ENCODE measurements around the gene TERT. TPM values are rescaled to one million over a fixed set of nuclear protein-coding genes. Genes with fewer than 3 reads are reported as not detected.

The TERT gene
- total RNA-seq, 1 donor from 2014 or later = 2.9 TPM

GRCh38 chr5:1266791-1267190 is 28.1 kb downstream of the TERT start:
- no peak overlapping the region for H3K4me3 Mint-ChIP-seq (ENCODE audit: unreplicated experiment)
- peaks cover 18% of the 10 kb centered on the region for H3K36me3 Mint-ChIP-seq (ENCODE audit: unreplicated experiment)
- peaks cover 8% of the 10 kb centered on the region for H3K9me3 Mint-ChIP-seq (ENCODE audit: unreplicated experiment)
- TF ChIP-seq CTCF (IDR thresholded peaks at IDR 0.05; ENCODE audit: partially characterized antibody, unreplicated experiment) = no peak
- no peak for DNase-seq
- no peaks in the 10 kb centered on the region for H3K4me1 Mint-ChIP-seq (ENCODE audit: low read depth, unreplicated experiment)
- H3K27me3 Mint-ChIP-seq (ENCODE audit: unreplicated experiment) = peaks cover 3% of the 10 kb centered on the region
- no peak overlapping the region for H3K27ac Mint-ChIP-seq (ENCODE audit: unreplicated experiment)

- H3K4me3 Mint-ChIP-seq (ENCODE audit: unreplicated experiment) = no peak overlapping the region
- H3K27ac Mint-ChIP-seq (ENCODE audit: unreplicated experiment) = no peak overlapping the region
- peaks cover 18% of the 10 kb centered on the region for H3K36me3 Mint-ChIP-seq (ENCODE audit: unreplicated experiment)
- DNase-seq = no peak
- H3K9me3 Mint-ChIP-seq (ENCODE audit: unreplicated experiment) = peaks cover 10% of the 10 kb centered on the region
- no peaks in the 10 kb centered on the region for H3K4me1 Mint-ChIP-seq (ENCODE audit: low read depth, unreplicated experiment)
- no peak for TF ChIP-seq CTCF (IDR thresholded peaks at IDR 0.05; ENCODE audit: partially characterized antibody, unreplicated experiment)
- H3K27me3 Mint-ChIP-seq (ENCODE audit: unreplicated experiment) = peaks cover 3% of the 10 kb centered on the region
Observed at GRCh38 chr5:1265461-1266455, 29.1 kb downstream of the TERT start.

DNA sequence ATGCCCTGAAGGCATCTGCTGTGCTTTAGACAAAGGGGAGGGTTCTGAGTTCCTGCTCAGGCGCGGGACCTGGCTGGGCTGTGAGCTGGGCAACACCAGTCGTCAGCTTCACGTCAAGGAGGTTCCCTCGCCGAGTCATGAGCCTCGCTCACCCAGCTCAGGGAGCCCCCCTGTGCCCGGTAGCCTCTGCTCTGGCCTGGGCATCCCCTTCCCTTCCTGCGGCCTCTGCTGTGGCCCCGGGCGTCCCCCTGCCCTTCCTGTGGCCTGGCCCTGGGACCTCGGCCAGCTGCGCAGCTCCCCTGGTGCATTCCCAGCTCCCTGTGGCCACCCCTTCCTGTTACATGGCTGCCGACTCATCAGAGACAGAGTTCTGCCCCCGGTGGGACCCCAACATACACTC is 29.8 kb downstream of the TERT start:
- Mint-ChIP-seq H3K36me3 (ENCODE audit: unreplicated experiment) (peaks cover 20% of the 10 kb centered on the region), H3K9me3 (ENCODE audit: unreplicated experiment) (peaks cover 13% of the 10 kb centered on the region), H3K27ac (ENCODE audit: unreplicated experiment) (no peak overlapping the region), H3K4me3 (ENCODE audit: unreplicated experiment) (no peak overlapping the region), H3K27me3 (ENCODE audit: unreplicated experiment) (peaks cover 3% of the 10 kb centered on the region), H3K4me1 (ENCODE audit: low read depth, unreplicated experiment) (no peaks in the 10 kb centered on the region)
- DNase-seq = no peak
- no peak for TF ChIP-seq CTCF (IDR thresholded peaks at IDR 0.05; ENCODE audit: partially characterized antibody, unreplicated experiment)

GRCh38 chr5:1264211-1264610 is 30.7 kb downstream of the TERT start:
- no peak overlapping the region for H3K4me3 Mint-ChIP-seq (ENCODE audit: unreplicated experiment)
- H3K27ac Mint-ChIP-seq (ENCODE audit: unreplicated experiment) = no peak overlapping the region
- H3K27me3 Mint-ChIP-seq (ENCODE audit: unreplicated experiment) = peaks cover 3% of the 10 kb centered on the region
- TF ChIP-seq CTCF (IDR thresholded peaks at IDR 0.05; ENCODE audit: partially characterized antibody, unreplicated experiment) = no peak
- peaks cover 20% of the 10 kb centered on the region for H3K36me3 Mint-ChIP-seq (ENCODE audit: unreplicated experiment)
- no peaks in the 10 kb centered on the region for H3K4me1 Mint-ChIP-seq (ENCODE audit: low read depth, unreplicated experiment)
- H3K9me3 Mint-ChIP-seq (ENCODE audit: unreplicated experiment) = peaks cover 15% of the 10 kb centered on the region
- DNase-seq = no peak

- H3K9me3 Mint-ChIP-seq (ENCODE audit: unreplicated experiment) = peaks cover 13% of the 10 kb centered on the region
- no peak overlapping the region for H3K4me3 Mint-ChIP-seq (ENCODE audit: unreplicated experiment)
- no peak for DNase-seq
- H3K27me3 Mint-ChIP-seq (ENCODE audit: unreplicated experiment) = peaks cover 5% of the 10 kb centered on the region
- no peak overlapping the region for H3K27ac Mint-ChIP-seq (ENCODE audit: unreplicated experiment)
- TF ChIP-seq CTCF (IDR thresholded peaks at IDR 0.05; ENCODE audit: partially characterized antibody, unreplicated experiment) = no peak
- H3K36me3 Mint-ChIP-seq (ENCODE audit: unreplicated experiment) = peaks cover 20% of the 10 kb centered on the region
- no peaks in the 10 kb centered on the region for H3K4me1 Mint-ChIP-seq (ENCODE audit: low read depth, unreplicated experiment)
Observed at GRCh38 chr5:1262381-1262780, 32.5 kb downstream of the TERT start.

All from glutamatergic neuron (in vitro differentiated cells).